Keratinocyte (primary cell): ENCODE data around the gene CHRM1. TPM values are rescaled to one million over a fixed set of nuclear protein-coding genes. Genes with fewer than 3 reads are reported as not detected.

Source experiments
- DNase-seq: peaks from one replicate; pipeline ENCODE4 v3.0.0-alpha.2; 2011; ENCODE audit warnings: low read depth, missing footprints, low spot score
- FAIRE-seq: peaks from 2 replicates; lab custom pipeline; 2011; peaks lifted over from hg19 to GRCh38; lab: Jason Lieb, UNC
- H2AFZ ChIP-seq: 2 replicates; pipeline ENCODE4 v1.6.0; 2012; ENCODE audit warnings: low read length, control low read depth, inconsistent platforms; ENCODE audit not compliant: control insufficient read depth
- H3K27ac ChIP-seq: 2 replicates; pipeline ENCODE4 v1.5.1; 2011; ENCODE audit warnings: low read length; ENCODE audit not compliant: control insufficient read depth, insufficient read depth
- H3K27me3 ChIP-seq: 3 replicates; pipeline ENCODE4 v1.6.0; 2011; ENCODE audit warnings: low read length; ENCODE audit not compliant: control insufficient read depth, insufficient read depth; ENCODE audit errors: extremely low read depth
- H3K36me3 ChIP-seq, 2 experiments: 2 replicates in 1 of 2; 3 replicates in 1 of 2; pipeline ENCODE4 v1.5.1; 2011; ENCODE audit warnings: low read length in 2 of 2, mild to moderate bottlenecking in 1 of 2; ENCODE audit not compliant: control insufficient read depth in 2 of 2, insufficient read depth in 2 of 2; ENCODE audit errors: extremely low read depth in 1 of 2
- H3K4me1 ChIP-seq: 3 replicates; pipeline ENCODE4 v1.5.1; 2011; ENCODE audit warnings: low read length; ENCODE audit not compliant: control insufficient read depth, insufficient read depth; ENCODE audit errors: extremely low read depth
- H3K4me2 ChIP-seq: 3 replicates; pipeline ENCODE4 v1.6.0; 2011; ENCODE audit warnings: low read depth, low read length; ENCODE audit not compliant: control insufficient read depth, insufficient read depth; ENCODE audit errors: extremely low read depth
- H3K4me3 ChIP-seq, 3 experiments: fragments of 200-600 bp in 1 of 3; sonication (generic) in 1 of 3; 2 replicates in 2 of 3; 3 replicates in 1 of 3; pipeline ENCODE4 v1.5.1; 2011 to 2016; ENCODE audit warnings: low read length in 3 of 3, mild to moderate bottlenecking in 3 of 3, control low read depth in 2 of 3, inconsistent platforms in 1 of 3, low read depth in 1 of 3, mixed read lengths in 1 of 3, mixed run types in 1 of 3, moderate library complexity in 1 of 3; ENCODE audit not compliant: control insufficient read depth in 2 of 3, insufficient read depth in 2 of 3; ENCODE audit errors: extremely low read depth in 1 of 3
- H3K79me2 ChIP-seq: 2 replicates; pipeline ENCODE4 v1.6.0; 2012; ENCODE audit warnings: low read length; ENCODE audit not compliant: control insufficient read depth, insufficient read depth
- H3K9ac ChIP-seq: 3 replicates; pipeline ENCODE4 v1.6.0; 2011; ENCODE audit warnings: low read length; ENCODE audit not compliant: control insufficient read depth, insufficient read depth; ENCODE audit errors: extremely low read depth
- H3K9me1 ChIP-seq: 3 replicates; pipeline ENCODE4 v1.6.0; 2011; ENCODE audit warnings: low read length; ENCODE audit not compliant: control insufficient read depth, insufficient read depth; ENCODE audit errors: extremely low read depth
- H3K9me3 ChIP-seq: 2 replicates; pipeline ENCODE4 v1.5.1; 2012; ENCODE audit warnings: low read depth, low read length; ENCODE audit not compliant: control insufficient read depth
- H4K20me1 ChIP-seq: 3 replicates; pipeline ENCODE4 v1.6.0; 2011; ENCODE audit warnings: low read length; ENCODE audit not compliant: control insufficient read depth, insufficient read depth; ENCODE audit errors: extremely low read depth
- EZH2 ChIP-seq: IDR thresholded peaks from one replicate; pipeline ENCODE4 v1.6.1; 2012; ENCODE audit warnings: inconsistent platforms, mild to moderate bottlenecking, low read length, moderate library complexity
- dilution Hi-C: fragments of 300-500 bp; cut with MboI; formaldehyde crosslinking; loops from one replicate; pipeline ENCODE4 v1.7.0; 2020; ENCODE audit warnings: low sequenced_read_pairs; ENCODE audit not compliant: extremely low pct_ligation_motif_present
- polyA plus RNA-seq, 5 experiments: library from polyadenylated mRNA; depleted of rRNA in 3 of 5; stranded (reverse) in 3 of 5; stranded (forward) in 1 of 5; unstranded in 1 of 5; fragments of >200 nt; gene quantifications; 1 replicate in 1 of 5; 2 replicates in 3 of 5; 3 replicates in 1 of 5; pipeline versions ENCODE4 v1.2.1 to v1.2.3, GENCODE V29; 2011 to 2012; ENCODE audit warnings: missing spikeins in 2 of 5, low read depth in 1 of 5, low replicate concordance in 1 of 5
- TF ChIP-seq, protein P1 (sequence below), 3 experiments: IDR thresholded peaks in 1 of 3; conservative IDR thresholded peaks in 1 of 3; optimal IDR thresholded peaks in 1 of 3; 2 replicates in 2 of 3; 3 replicates in 1 of 3; pipeline versions ENCODE3 to v1.5.1; 2011; ENCODE audit warnings: low read length in 3 of 3, mild to moderate bottlenecking in 3 of 3, moderate library complexity in 2 of 3, control low read depth in 1 of 3, inconsistent platforms in 1 of 3; ENCODE audit not compliant: insufficient read depth in 2 of 3; ENCODE audit errors: extremely low read depth in 1 of 3

The CHRM1 gene
- polyA plus RNA-seq, 1 donor (not counting 4 experiments of a cell fraction or from before 2014, with no cell fraction given), result not detected

DNA sequence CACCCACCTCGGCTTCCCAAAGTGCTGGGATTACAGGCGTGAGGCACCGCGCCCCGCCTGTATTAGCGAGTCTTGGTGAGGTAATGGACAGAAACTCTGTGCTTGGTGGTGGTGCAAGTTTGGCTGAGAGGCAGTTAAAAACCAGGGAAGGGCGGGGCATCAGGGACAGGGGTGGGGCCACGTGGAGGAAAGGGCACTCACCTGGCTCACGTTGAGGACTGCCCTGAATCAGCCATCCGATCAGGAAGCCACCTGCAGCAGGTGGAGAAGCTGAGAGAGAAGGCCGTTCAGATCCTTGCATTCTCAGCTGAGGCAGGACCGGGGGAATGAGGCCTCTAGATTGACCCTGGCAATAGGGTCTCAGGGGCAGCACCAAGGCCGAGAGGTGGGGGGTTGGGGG, 12.1 kb upstream of the CHRM1 start:
- H3K4me1 ChIP-seq, result no peaks in the 10 kb centered on the region
- H3K9me1 ChIP-seq, result no peaks in the 10 kb centered on the region
- dilution Hi-C loops, result no loop called here
- no peaks in the 10 kb centered on the region for H3K9me3 ChIP-seq
- H2AFZ ChIP-seq, result no peak overlapping the region
- TF ChIP-seq, protein P1, sequence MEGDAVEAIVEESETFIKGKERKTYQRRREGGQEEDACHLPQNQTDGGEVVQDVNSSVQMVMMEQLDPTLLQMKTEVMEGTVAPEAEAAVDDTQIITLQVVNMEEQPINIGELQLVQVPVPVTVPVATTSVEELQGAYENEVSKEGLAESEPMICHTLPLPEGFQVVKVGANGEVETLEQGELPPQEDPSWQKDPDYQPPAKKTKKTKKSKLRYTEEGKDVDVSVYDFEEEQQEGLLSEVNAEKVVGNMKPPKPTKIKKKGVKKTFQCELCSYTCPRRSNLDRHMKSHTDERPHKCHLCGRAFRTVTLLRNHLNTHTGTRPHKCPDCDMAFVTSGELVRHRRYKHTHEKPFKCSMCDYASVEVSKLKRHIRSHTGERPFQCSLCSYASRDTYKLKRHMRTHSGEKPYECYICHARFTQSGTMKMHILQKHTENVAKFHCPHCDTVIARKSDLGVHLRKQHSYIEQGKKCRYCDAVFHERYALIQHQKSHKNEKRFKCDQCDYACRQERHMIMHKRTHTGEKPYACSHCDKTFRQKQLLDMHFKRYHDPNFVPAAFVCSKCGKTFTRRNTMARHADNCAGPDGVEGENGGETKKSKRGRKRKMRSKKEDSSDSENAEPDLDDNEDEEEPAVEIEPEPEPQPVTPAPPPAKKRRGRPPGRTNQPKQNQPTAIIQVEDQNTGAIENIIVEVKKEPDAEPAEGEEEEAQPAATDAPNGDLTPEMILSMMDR (optimal IDR thresholded peaks at IDR 0.05 in 1 of 3, IDR thresholded peaks at IDR 0.05 in 1 of 3, conservative IDR thresholded peaks at IDR 0.05 in 1 of 3; ENCODE audit: extremely low read depth in 1 of 3, insufficient read depth in 2 of 3, low read length in 3 of 3), result no peak
- no peak for TF ChIP-seq EZH2
- no peak overlapping the region for H3K27ac ChIP-seq
- DNase-seq, result no peak
- no peaks in the 10 kb centered on the region for H3K79me2 ChIP-seq
- H3K27me3 ChIP-seq, result peaks cover 12% of the 10 kb centered on the region
- H3K9ac ChIP-seq, result no peak overlapping the region
- H3K4me2 ChIP-seq, result no peak overlapping the region
- no peak for FAIRE-seq
- no peaks in the 10 kb centered on the region for H4K20me1 ChIP-seq
- H3K4me3 ChIP-seq, result no peak overlapping the region
- no peaks in the 10 kb centered on the region for H3K36me3 ChIP-seq

DNA sequence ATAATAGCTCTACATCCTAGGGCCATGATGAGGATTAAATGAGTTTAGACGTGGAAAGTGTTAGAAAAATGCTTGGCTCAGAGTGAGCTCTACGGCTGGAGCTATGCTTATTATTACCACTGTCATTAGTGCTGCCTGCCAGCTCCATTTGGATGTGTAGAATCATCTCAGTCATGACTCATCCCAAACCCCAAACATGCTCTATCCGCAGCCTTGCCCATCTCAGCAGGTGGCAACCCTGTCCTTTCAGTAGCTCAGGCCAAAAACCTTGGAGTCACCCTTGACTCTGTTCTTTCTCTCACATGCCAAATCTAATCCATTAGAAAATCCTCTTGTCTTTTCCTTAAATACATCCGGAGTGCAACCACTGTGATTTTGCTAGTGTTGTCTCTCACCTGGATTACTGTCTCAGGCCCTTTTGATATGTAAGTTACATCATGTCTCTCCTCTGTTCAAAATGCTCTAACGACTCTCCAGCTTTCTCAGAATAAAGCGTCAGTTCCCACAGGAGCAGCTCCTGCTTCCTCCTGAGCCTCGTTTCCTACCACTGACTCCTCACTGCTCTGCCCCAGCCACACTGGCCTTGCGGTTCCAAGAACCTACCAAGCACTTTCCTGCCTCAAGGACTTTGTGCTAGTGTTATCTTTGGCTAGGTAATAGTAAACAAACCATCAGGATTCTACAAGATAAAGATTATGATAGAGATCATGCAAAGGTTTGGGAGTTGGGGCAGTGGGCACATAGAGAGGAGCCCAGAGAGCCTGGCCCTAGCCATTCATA, 10.5 kb upstream of the CHRM1 start:
- H3K27ac ChIP-seq, result no peak overlapping the region
- H3K4me3 ChIP-seq, result no peak overlapping the region
- no peaks in the 10 kb centered on the region for H3K4me1 ChIP-seq
- no peak overlapping the region for H3K9ac ChIP-seq
- no peaks in the 10 kb centered on the region for H3K9me3 ChIP-seq
- no peak for FAIRE-seq
- H3K79me2 ChIP-seq, result no peaks in the 10 kb centered on the region
- no peaks in the 10 kb centered on the region for H4K20me1 ChIP-seq
- peaks cover 26% of the 10 kb centered on the region for H3K27me3 ChIP-seq
- no peak overlapping the region for H2AFZ ChIP-seq
- dilution Hi-C loops, result no loop called here
- H3K36me3 ChIP-seq, result no peaks in the 10 kb centered on the region
- DNase-seq, result no peak
- H3K4me2 ChIP-seq, result no peak overlapping the region
- H3K9me1 ChIP-seq, result no peaks in the 10 kb centered on the region
- TF ChIP-seq EZH2, result no peak
- TF ChIP-seq, protein P1 (optimal IDR thresholded peaks at IDR 0.05 in 1 of 3, IDR thresholded peaks at IDR 0.05 in 1 of 3, conservative IDR thresholded peaks at IDR 0.05 in 1 of 3; ENCODE audit: extremely low read depth in 1 of 3, insufficient read depth in 2 of 3, low read length in 3 of 3), result peak in 1 of 3 experiments; percentile 13
